HCT116 (cell line): ENCODE data around the gene TTR. TPM values are rescaled to one million over a fixed set of nuclear protein-coding genes. Genes with fewer than 3 reads are reported as not detected.

ENCODE experiments used
- ATAC-seq: fragments of 200-7000 bp; cut with Tn5 transposase; 2 replicates; pipeline ENCODE4 v1.9.1; 2020; ENCODE audit warnings: mild to moderate bottlenecking, moderate library complexity
- BruUV-seq: library from RNA; stranded (reverse); fragments of 400-500 nt; replicated peaks from 2 replicates; lab custom pipeline; 2021; lab: Mats Ljungman, UMichigan
- CTCF ChIA-PET: fragments of 300-600 bp; sonication (Branson Sonifier 250); formaldehyde crosslinking; loops from one replicate; lab custom pipeline; 2021; ENCODE audit warnings: antibody characterized with exemption; lab: Charles Lee
- POLR2A ChIA-PET: fragments of 300-600, 350-600 bp; sonication (Branson Sonifier 250); formaldehyde crosslinking; loops from one replicate; lab custom pipeline; 2021; ENCODE audit warnings: antibody characterized with exemption; lab: Charles Lee
- RAD21 ChIA-PET, 2 experiments: fragments of 300-600 bp; sonication (Branson Sonifier 250); formaldehyde crosslinking; loops; one replicate each; lab custom pipeline; 2023; ENCODE audit warnings: low total read pairs in 2 of 2; ENCODE audit not compliant: uncharacterized antibody in 2 of 2, unreplicated experiment in 2 of 2, low non-redundant PET in 1 of 2; lab: Charles Lee
- DNase-seq: peaks from one replicate; pipeline ENCODE4 v3.0.0-alpha.2; 2010; ENCODE audit warnings: low read depth, low spot score
- H2AFZ ChIP-seq: fragments of 200-600 bp; shearing (Covaris generic), sonication (generic); 2 replicates; pipeline ENCODE4 v1.6.1; 2017; ENCODE audit warnings: low read depth, mixed run types, mixed read lengths, antibody characterized with exemption, low read length; ENCODE audit not compliant: poor library complexity, severe bottlenecking
- H3K27ac ChIP-seq: 2 replicates; pipeline ENCODE4 v1.5.1; 2012; ENCODE audit warnings: low read depth, low read length
- H3K27me3 ChIP-seq: fragments of 200-600 bp; sonication (generic); 2 replicates; pipeline ENCODE4 v1.6.1; 2016; ENCODE audit warnings: mixed run types, low read length, mixed read lengths; ENCODE audit not compliant: insufficient read depth
- H3K36me3 ChIP-seq, 2 experiments: fragments of 200-500 bp in 1 of 2; fragments of 200-600 bp in 1 of 2; sonication (Bioruptor generic) in 1 of 2; sonication (generic) in 1 of 2; 2 replicates each; pipeline versions ENCODE4 v1.5.1 to v1.6.1; 2014 to 2016; ENCODE audit warnings: low read length in 2 of 2, inconsistent platforms in 1 of 2, mixed read lengths in 1 of 2, mixed run types in 1 of 2; ENCODE audit not compliant: insufficient read depth in 2 of 2, control insufficient read depth in 1 of 2
- H3K4me1 ChIP-seq, 2 experiments: fragments of 200-600 bp in 1 of 2; sonication (generic) in 1 of 2; 2 replicates each; pipeline versions ENCODE4 v1.5.1 to v1.6.1; 2012 to 2017; ENCODE audit warnings: low read length in 2 of 2, inconsistent platforms in 1 of 2, mild to moderate bottlenecking in 1 of 2, mixed read lengths in 1 of 2, mixed run types in 1 of 2, moderate library complexity in 1 of 2; ENCODE audit not compliant: insufficient read depth in 2 of 2, control insufficient read depth in 1 of 2
- H3K4me2 ChIP-seq: fragments of 200-600 bp; sonication (generic); 2 replicates; pipeline ENCODE4 v1.6.1; 2017; ENCODE audit warnings: mixed run types, low read length, mixed read lengths
- H3K4me3 ChIP-seq, 2 experiments: fragments of 200-600 bp in 1 of 2; sonication (generic) in 1 of 2; replicated peaks in 1 of 2; 2 replicates each; pipeline ENCODE4 v1.5.1; 2011 to 2016; ENCODE audit warnings: low read length in 2 of 2, control low read depth in 1 of 2, low read depth in 1 of 2, mild to moderate bottlenecking in 1 of 2, mixed read lengths in 1 of 2, mixed run types in 1 of 2
- H3K79me2 ChIP-seq: fragments of 200-600 bp; sonication (generic); 2 replicates; pipeline ENCODE4 v1.6.1; 2017; ENCODE audit warnings: mild to moderate bottlenecking, mixed run types, low read length, moderate library complexity, mixed read lengths; ENCODE audit not compliant: insufficient read depth
- H3K9ac ChIP-seq: fragments of 200-600 bp; sonication (generic); 2 replicates; pipeline ENCODE4 v1.6.1; 2016; ENCODE audit warnings: low read length, mixed read lengths
- H3K9me2 ChIP-seq: fragments of 200-600 bp; sonication (generic), shearing (Covaris generic); 2 replicates; pipeline ENCODE4 v1.6.1; 2017; ENCODE audit warnings: mixed run types, mild to moderate bottlenecking, moderate library complexity; ENCODE audit not compliant: insufficient read depth
- H3K9me3 ChIP-seq, 2 experiments: fragments of 200-500 bp in 1 of 2; fragments of 200-600 bp in 1 of 2; sonication (Bioruptor generic) in 1 of 2; sonication (generic) in 1 of 2; 2 replicates each; pipeline ENCODE4 v1.6.1; 2014 to 2017; ENCODE audit warnings: low read length in 2 of 2, mixed read lengths in 2 of 2, inconsistent platforms in 1 of 2, low read depth in 1 of 2, mild to moderate bottlenecking in 1 of 2, mixed run types in 1 of 2, moderate library complexity in 1 of 2; ENCODE audit not compliant: control insufficient read depth in 1 of 2, insufficient read depth in 1 of 2
- H4K20me1 ChIP-seq: fragments of 200-600 bp; sonication (generic), shearing (Covaris generic); 2 replicates; pipeline ENCODE4 v1.6.1; 2017; ENCODE audit warnings: mixed run types, mild to moderate bottlenecking, moderate library complexity; ENCODE audit not compliant: insufficient read depth
- CBX3 ChIP-seq: IDR thresholded peaks from 2 replicates; pipeline ENCODE4 v1.6.1; 2012; ENCODE audit warnings: low read depth
- CEBPB ChIP-seq: IDR thresholded peaks from 2 replicates; pipeline ENCODE4 v1.6.1; 2012; ENCODE audit warnings: low read depth
- EGR1 ChIP-seq: IDR thresholded peaks from 2 replicates; pipeline ENCODE4 v1.6.1; 2012; ENCODE audit warnings: low read depth
- ELF1 ChIP-seq: IDR thresholded peaks from 2 replicates; pipeline ENCODE4 v1.6.1; 2012; ENCODE audit warnings: low read depth, borderline replicate concordance
- EZH2 ChIP-seq: fragments of 200-600 bp; sonication (generic); IDR thresholded peaks from 2 replicates; pipeline ENCODE4 v1.6.1; 2017; ENCODE audit warnings: antibody characterized with exemption, mixed run types
- FOSL1 ChIP-seq: IDR thresholded peaks from 2 replicates; pipeline ENCODE4 v1.6.1; 2012; ENCODE audit warnings: low read depth
- RAD21 ChIP-seq: IDR thresholded peaks from 2 replicates; pipeline ENCODE4 v1.6.1; 2012; ENCODE audit warnings: low read depth, mild to moderate bottlenecking
- SIN3A ChIP-seq: IDR thresholded peaks from 2 replicates; pipeline ENCODE4 v1.6.1; 2012; ENCODE audit warnings: low read depth
- SP1 ChIP-seq: IDR thresholded peaks from 2 replicates; pipeline ENCODE4 v1.6.1; 2012; ENCODE audit warnings: low read depth
- SRF ChIP-seq: IDR thresholded peaks from 2 replicates; pipeline ENCODE4 v1.6.1; 2012; ENCODE audit warnings: low read depth
- YY1 ChIP-seq: IDR thresholded peaks from 2 replicates; pipeline ENCODE4 v1.6.1; 2011; ENCODE audit warnings: low read length, low read depth, moderate library complexity, mild to moderate bottlenecking; ENCODE audit not compliant: insufficient replicate concordance; ENCODE audit errors: extremely low read depth
- ZFX ChIP-seq: fragments of 450-650 bp; IDR thresholded peaks from 2 replicates; pipeline ENCODE4 v1.6.1; 2017
- intact Hi-C: fragments of 100-400 bp; cut with micrococcal nuclease; formaldehyde crosslinking; loops from 2 replicates; pipeline ENCODE4 v1.10.0; 2022
- total RNA-seq: library from RNA; stranded (reverse); gene quantifications from one replicate; pipeline ENCODE4 v1.2.1, GENCODE V29; 2021; ENCODE audit not compliant: unreplicated experiment
- TF ChIP-seq, protein P1 (sequence below), 3 experiments: fragments of 200-600 bp in 1 of 3; sonication (generic) in 1 of 3; IDR thresholded peaks in 2 of 3; conservative IDR thresholded peaks in 1 of 3; 2 replicates each; pipeline ENCODE4 v1.5.1; 2012 to 2017; ENCODE audit warnings: low read depth in 2 of 3, low read length in 2 of 3, antibody characterized with exemption in 1 of 3, borderline replicate concordance in 1 of 3, control low read depth in 1 of 3, mild to moderate bottlenecking in 1 of 3, mixed read lengths in 1 of 3, mixed run types in 1 of 3, moderate library complexity in 1 of 3; ENCODE audit not compliant: insufficient read depth in 1 of 3
- TF ChIP-seq, protein P2 (sequence below): IDR thresholded peaks from 2 replicates; pipeline ENCODE4 v1.6.1; 2011; ENCODE audit warnings: mild to moderate bottlenecking, low read length, moderate library complexity; ENCODE audit not compliant: insufficient replicate concordance; ENCODE audit errors: extremely low read depth
- TF ChIP-seq, protein P3 (sequence below): IDR thresholded peaks from 2 replicates; pipeline ENCODE4 v1.6.1; 2012
- TF ChIP-seq, protein P4 (sequence below): IDR thresholded peaks from 2 replicates; pipeline ENCODE4 v1.6.1; 2012; ENCODE audit warnings: low read depth
- TF ChIP-seq, protein P5 (sequence below): IDR thresholded peaks from 2 replicates; pipeline ENCODE4 v1.6.1; 2012

The TTR gene
- total RNA-seq, 1 experiment from 2014 or later = 1.2 TPM

DNA sequence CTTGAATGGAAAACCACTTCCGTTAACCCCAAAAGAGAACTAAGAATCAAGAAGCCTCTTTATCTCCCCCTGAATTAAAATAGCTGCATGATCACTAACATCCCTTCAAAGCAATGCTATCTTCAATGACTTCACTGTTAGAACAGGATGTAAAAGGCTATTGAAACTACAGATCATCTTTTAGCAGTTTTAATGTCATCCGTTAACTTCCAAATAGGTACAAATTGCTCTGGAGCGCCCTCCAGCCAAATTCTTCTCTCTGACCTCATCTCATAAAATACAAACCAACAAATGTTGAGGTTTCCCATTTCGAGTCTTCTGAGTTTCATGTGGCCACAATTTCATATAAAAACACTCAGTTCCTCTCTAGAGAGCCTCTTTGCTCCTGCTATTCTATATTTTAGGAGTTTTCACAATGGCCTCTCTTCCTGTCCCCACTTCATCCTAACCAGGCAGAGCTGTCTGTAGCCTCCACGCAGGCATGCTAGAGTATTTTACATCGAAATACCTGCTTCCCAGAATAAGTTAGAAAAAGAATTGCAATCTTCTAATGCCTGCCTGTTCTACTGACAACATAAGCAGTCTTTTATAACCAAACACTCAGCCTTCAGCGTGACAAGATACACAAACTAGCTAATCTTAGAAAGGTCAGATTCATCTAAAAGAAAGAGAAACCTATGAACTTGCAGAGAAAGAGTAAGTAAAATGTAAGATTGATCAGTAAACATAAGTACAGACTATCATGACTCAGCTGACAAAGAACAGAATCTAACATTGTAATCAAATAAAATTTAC lies 54.9 kb downstream of the TTR start:
- Histone ChIP-seq H3K27ac (no peak overlapping the region), H3K27me3 (no peaks in the 10 kb centered on the region), H3K79me2 (no peaks in the 10 kb centered on the region), H3K4me1 (peaks cover 14 to 35% of the 10 kb centered on the region in 2 experiments), H3K9ac (no peak overlapping the region), H3K9me2 (no peaks in the 10 kb centered on the region), H3K4me2 (no peak overlapping the region), H3K4me3 (no peak overlapping the region), H3K9me3 (no peaks in the 10 kb centered on the region), H4K20me1 (no peaks in the 10 kb centered on the region), H3K36me3 (no peaks in the 10 kb centered on the region), H2AFZ (no peak overlapping the region)
- intact Hi-C loops = no loop called here
- no peak for ATAC-seq
- TF ChIP-seq SRF = no peak
- TF ChIP-seq, protein P1, sequence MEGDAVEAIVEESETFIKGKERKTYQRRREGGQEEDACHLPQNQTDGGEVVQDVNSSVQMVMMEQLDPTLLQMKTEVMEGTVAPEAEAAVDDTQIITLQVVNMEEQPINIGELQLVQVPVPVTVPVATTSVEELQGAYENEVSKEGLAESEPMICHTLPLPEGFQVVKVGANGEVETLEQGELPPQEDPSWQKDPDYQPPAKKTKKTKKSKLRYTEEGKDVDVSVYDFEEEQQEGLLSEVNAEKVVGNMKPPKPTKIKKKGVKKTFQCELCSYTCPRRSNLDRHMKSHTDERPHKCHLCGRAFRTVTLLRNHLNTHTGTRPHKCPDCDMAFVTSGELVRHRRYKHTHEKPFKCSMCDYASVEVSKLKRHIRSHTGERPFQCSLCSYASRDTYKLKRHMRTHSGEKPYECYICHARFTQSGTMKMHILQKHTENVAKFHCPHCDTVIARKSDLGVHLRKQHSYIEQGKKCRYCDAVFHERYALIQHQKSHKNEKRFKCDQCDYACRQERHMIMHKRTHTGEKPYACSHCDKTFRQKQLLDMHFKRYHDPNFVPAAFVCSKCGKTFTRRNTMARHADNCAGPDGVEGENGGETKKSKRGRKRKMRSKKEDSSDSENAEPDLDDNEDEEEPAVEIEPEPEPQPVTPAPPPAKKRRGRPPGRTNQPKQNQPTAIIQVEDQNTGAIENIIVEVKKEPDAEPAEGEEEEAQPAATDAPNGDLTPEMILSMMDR (IDR thresholded peaks at IDR 0.05 in 2 of 3, conservative IDR thresholded peaks at IDR 0.05 in 1 of 3; ENCODE audit: borderline replicate concordance in 1 of 3, insufficient read depth in 1 of 3, low read depth in 2 of 3, low read length in 2 of 3) = no peak
- no peak for TF ChIP-seq CBX3
- TF ChIP-seq YY1 = no peak
- no peak for TF ChIP-seq CEBPB
- TF ChIP-seq ZFX = no peak
- no peak for TF ChIP-seq FOSL1
- TF ChIP-seq, protein P2, sequence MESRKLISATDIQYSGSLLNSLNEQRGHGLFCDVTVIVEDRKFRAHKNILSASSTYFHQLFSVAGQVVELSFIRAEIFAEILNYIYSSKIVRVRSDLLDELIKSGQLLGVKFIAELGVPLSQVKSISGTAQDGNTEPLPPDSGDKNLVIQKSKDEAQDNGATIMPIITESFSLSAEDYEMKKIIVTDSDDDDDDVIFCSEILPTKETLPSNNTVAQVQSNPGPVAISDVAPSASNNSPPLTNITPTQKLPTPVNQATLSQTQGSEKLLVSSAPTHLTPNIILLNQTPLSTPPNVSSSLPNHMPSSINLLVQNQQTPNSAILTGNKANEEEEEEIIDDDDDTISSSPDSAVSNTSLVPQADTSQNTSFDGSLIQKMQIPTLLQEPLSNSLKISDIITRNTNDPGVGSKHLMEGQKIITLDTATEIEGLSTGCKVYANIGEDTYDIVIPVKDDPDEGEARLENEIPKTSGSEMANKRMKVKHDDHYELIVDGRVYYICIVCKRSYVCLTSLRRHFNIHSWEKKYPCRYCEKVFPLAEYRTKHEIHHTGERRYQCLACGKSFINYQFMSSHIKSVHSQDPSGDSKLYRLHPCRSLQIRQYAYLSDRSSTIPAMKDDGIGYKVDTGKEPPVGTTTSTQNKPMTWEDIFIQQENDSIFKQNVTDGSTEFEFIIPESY = no peak
- TF ChIP-seq, protein P3, sequence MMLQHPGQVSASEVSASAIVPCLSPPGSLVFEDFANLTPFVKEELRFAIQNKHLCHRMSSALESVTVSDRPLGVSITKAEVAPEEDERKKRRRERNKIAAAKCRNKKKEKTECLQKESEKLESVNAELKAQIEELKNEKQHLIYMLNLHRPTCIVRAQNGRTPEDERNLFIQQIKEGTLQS = no peak
- TF ChIP-seq, protein P4, sequence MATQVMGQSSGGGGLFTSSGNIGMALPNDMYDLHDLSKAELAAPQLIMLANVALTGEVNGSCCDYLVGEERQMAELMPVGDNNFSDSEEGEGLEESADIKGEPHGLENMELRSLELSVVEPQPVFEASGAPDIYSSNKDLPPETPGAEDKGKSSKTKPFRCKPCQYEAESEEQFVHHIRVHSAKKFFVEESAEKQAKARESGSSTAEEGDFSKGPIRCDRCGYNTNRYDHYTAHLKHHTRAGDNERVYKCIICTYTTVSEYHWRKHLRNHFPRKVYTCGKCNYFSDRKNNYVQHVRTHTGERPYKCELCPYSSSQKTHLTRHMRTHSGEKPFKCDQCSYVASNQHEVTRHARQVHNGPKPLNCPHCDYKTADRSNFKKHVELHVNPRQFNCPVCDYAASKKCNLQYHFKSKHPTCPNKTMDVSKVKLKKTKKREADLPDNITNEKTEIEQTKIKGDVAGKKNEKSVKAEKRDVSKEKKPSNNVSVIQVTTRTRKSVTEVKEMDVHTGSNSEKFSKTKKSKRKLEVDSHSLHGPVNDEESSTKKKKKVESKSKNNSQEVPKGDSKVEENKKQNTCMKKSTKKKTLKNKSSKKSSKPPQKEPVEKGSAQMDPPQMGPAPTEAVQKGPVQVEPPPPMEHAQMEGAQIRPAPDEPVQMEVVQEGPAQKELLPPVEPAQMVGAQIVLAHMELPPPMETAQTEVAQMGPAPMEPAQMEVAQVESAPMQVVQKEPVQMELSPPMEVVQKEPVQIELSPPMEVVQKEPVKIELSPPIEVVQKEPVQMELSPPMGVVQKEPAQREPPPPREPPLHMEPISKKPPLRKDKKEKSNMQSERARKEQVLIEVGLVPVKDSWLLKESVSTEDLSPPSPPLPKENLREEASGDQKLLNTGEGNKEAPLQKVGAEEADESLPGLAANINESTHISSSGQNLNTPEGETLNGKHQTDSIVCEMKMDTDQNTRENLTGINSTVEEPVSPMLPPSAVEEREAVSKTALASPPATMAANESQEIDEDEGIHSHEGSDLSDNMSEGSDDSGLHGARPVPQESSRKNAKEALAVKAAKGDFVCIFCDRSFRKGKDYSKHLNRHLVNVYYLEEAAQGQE = no peak
- no peak for TF ChIP-seq ELF1
- no peak for TF ChIP-seq RAD21
- TF ChIP-seq, protein P5, sequence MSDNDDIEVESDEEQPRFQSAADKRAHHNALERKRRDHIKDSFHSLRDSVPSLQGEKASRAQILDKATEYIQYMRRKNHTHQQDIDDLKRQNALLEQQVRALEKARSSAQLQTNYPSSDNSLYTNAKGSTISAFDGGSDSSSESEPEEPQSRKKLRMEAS = no peak
- no peak for TF ChIP-seq EGR1
- TF ChIP-seq SIN3A = no peak
- no peak for TF ChIP-seq SP1
- no peak for TF ChIP-seq EZH2
- no peak for DNase-seq
- ChIA-PET POLR2A (no interaction called here), CTCF (interaction anchor here (0.7 kb wide), 1 partner anchor 36 kb away, joined by 3 read pairs; no protein-coding TSS in a partner anchor), RAD21 (no interaction called here)
- BruUV-seq = no TSS peak
